GM21619 (cell line): ENCODE results near the gene CASQ1.

ENCODE experiments used
- ATAC-seq: cut with Tn5 transposase; IDR thresholded peaks from one replicate; pipeline ENCODE4 v1.9.1; 2021; ENCODE audit not compliant: unreplicated experiment

Gene CASQ1

GRCh38 chr1:160224606-160225005, 34.2 kb downstream of the CASQ1 start:
- no peak for ATAC-seq

GRCh38 chr1:160225345-160225744, 35.0 kb downstream of the CASQ1 start:
- ATAC-seq, result no peak

- ATAC-seq, result no peak
Observed at GRCh38 chr1:160226623-160227022, 36.2 kb downstream of the CASQ1 start.

- no peak for ATAC-seq
Observed at GRCh38 chr1:160227034-160227433, 36.7 kb downstream of the CASQ1 start.

- no peak for ATAC-seq
Observed at GRCh38 chr1:160227561-160227960, 37.2 kb downstream of the CASQ1 start.

DNA sequence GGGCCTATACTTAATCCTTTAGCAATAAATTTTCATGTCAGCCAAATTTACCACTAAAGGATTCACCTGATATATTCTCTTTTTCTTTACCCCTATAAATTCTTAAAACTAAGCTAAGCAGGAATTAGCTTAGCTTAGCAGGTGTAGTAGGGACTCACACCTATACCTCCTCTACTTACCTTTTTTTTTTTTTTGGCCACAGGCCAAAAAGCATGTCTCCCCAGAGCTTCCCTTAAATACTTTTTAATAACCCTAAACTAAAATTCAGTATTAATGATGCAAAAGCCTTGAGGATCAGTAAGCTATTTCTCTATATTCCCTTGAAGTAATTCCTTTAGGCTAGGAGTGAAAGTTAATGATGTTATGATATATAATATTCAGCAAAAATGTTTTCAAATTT, 38.1 kb downstream of the CASQ1 start:
- ATAC-seq, result no peak

GRCh38 chr1:160232911-160233310, 42.5 kb downstream of the CASQ1 start:
- ATAC-seq, result no peak

DNA sequence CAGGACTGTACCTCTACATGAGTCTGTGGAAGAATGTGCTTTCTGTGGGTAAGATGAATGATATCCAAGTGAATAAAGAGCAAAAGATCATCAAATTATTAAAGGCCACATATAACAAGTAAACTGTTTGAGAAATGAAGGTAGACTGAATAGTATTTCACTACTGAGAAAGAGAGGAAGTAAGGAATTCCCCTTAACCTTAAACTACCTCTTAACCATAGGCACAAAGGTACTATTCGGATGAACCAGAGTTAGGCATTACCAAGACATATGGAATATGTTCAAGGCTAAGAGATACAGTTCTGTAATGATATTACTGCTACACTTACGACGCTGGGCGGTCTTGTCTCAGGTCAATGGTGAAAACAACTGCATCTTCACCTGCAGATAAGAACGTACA, 46.4 kb downstream of the CASQ1 start:
- no peak for ATAC-seq

GRCh38 chr1:160237558-160237957, 47.2 kb downstream of the CASQ1 start:
- no peak for ATAC-seq

DNA sequence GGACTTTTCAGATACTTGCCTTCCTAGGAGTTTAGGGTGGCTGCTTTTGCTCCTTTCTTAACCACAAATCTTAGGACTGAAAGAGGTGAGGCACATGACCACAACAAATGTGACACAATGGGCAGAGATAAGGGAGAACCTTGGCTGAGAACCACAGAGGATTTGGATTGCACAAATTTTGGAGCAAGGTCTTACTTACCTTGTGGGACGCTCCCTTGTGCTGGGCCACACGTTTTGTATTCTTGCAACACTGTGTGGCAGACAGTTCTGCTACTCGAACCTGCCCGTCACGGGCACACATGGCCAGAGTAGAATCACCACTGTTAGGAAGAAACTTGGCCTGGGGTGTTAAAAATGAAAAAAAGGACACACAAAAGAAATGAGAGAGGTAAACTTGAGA, 48.0 kb downstream of the CASQ1 start:
- no peak for ATAC-seq

DNA sequence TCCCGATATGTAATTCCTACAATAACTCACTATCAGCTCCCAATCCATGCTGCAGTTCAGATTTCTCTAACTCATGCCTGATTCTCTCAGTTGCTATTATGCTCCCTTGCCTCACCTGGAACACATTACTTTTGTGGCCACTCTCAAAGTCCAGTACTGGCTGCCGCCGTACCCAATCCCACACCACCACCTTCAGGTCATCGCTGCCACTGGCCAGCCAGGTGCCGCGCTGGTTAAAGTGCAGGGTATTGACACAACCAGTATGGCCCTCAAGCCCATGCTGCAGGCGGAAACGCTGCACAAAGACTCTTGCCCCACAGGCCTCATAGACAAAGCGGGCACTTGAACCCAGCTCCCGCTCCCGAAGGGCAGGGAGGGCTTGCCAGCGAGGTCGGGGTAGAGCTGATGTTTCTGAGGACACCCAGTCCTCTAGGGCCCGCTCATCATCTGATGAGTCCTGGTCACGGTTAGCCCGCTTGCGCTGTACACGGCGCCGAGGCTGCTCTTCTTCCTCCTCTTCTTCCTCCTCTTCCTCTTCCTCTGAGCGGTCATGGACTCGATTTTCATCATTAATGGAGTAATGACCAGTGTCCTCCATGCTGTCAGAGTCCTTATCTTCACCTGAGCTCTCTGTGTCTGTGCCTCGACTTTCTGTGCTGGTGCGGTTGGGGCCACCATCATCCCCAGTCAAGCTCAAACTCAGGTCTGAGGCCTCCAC, 49.4 kb downstream of the CASQ1 start:
- no peak for ATAC-seq

DNA sequence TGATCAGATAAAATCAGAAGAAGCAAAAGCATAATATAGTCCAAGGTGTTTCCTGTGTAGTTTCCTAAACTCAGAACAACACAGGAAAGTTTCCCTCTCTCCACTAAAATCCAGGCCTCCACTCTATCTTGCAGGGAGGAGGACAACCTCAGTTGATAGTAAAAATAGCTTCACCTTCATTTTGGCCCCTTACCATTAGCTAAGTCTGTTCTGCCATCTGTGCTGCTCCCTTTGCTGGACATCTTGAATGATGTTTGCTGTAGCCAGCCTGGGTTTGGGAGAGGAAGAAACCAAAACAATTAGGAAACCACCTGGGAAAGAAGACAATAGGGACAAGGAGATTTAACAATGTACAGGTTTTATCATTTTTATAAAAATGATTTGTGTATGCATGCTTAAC, 53.4 kb downstream of the CASQ1 start:
- no peak for ATAC-seq

DNA sequence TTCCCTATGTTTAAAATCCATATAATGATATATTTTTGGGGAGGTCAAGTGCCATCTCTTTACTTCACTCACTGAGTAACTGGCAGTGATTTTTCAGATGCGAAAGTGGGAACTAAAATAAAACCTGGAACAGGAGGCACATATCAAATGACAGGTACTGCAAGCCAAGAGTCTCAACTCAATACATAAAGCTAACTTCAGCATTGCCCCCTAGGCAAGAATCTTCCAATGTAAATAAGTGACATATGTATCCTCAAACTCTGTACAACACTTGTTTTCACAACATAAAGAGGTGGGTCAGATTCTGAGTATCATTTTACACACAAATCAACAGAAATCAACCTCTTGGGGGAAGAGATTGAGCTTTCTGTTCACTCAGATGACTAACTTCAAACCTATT, 53.8 kb downstream of the CASQ1 start:
- no peak for ATAC-seq

DNA sequence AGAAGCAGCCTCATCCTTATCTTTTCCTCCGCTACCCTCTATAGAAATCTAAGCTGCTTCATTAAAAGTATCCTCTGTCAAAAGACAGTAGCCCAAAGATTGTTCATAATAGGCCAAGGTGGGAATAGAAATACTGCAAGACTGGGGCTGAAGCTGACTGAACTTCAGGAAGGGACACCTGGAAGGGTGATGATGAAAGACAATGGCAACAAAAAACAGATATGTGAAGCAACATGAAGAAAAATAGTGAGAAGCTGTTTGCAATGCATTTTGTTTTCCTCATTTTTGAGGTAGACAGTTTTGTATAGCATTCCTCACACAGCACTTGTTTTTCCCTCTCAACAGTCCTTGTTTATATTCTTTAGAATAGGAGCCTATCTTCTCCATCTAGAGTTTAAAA, 55.1 kb downstream of the CASQ1 start:
- no peak for ATAC-seq

DNA sequence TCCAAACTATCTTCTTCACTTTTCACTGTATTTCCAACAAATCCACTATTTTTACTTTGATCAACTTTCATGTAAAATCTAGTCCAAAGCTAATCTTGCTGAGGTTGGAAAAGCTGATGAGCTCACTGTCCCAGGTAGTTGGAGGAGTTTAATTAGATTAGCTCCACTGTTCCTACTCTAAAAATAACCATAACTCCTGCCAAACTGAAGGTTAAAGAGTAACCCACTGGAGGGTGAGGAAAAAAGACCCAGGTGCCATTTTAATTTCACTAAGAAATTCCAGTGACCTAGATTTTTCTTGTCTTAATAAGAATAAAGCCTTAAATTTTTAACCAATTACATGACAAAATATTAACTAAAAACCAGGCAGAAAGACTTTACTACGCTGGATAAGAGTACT, 56.7 kb downstream of the CASQ1 start:
- no peak for ATAC-seq

- ATAC-seq, result no peak
Observed at GRCh38 chr1:160251011-160251410, 60.6 kb downstream of the CASQ1 start.
